ENCODE data around the gene CADPS.

- TF ChIP-seq, protein P1, sequence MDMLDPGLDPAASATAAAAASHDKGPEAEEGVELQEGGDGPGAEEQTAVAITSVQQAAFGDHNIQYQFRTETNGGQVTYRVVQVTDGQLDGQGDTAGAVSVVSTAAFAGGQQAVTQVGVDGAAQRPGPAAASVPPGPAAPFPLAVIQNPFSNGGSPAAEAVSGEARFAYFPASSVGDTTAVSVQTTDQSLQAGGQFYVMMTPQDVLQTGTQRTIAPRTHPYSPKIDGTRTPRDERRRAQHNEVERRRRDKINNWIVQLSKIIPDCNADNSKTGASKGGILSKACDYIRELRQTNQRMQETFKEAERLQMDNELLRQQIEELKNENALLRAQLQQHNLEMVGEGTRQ (IDR thresholded peaks at IDR 0.05; ENCODE audit: low read depth, low read length) = no peak
- TF ChIP-seq CTCF (conservative IDR thresholded peaks at IDR 0.05; ENCODE audit: low read depth, low read length) = no peak
- no peak for TF ChIP-seq RCOR1 (IDR thresholded peaks at IDR 0.05; ENCODE audit: insufficient replicate concordance, low read length)
- TF ChIP-seq SMC3 (IDR thresholded peaks at IDR 0.05; ENCODE audit: low read depth, low read length) = no peak
- TF ChIP-seq ELK1 (IDR thresholded peaks at IDR 0.05; ENCODE audit: borderline replicate concordance, low read depth, low read length) = no peak
- TF ChIP-seq FOS (IDR thresholded peaks at IDR 0.05; ENCODE audit: low read depth, low read length) = no peak
- TF ChIP-seq MAFK (IDR thresholded peaks at IDR 0.05; ENCODE audit: low read depth, low read length) = no peak
- TF ChIP-seq MXI1 (IDR thresholded peaks at IDR 0.05; ENCODE audit: borderline replicate concordance, low read depth, low read length) = no peak
- TF ChIP-seq RAD21 (IDR thresholded peaks at IDR 0.05; ENCODE audit: low read length) = no peak
- no peak for TF ChIP-seq POLR2A (IDR thresholded peaks at IDR 0.05; ENCODE audit: low read depth, low read length)
- TF ChIP-seq CEBPB (IDR thresholded peaks at IDR 0.05; ENCODE audit: low read depth, low read length) = no peak
Measured at GRCh38 chr3:62835554-62836236, 39.5 kb downstream of the CADPS start.
